ENCODE data around the gene LZTS2. TPM values are rescaled to one million over a fixed set of nuclear protein-coding genes. Genes with fewer than 3 reads are reported as not detected.

The LZTS2 gene
- polyA plus RNA-seq, 1 of the 3 experiments (the other 2 are of a cell fraction), result 50.6 TPM

DNA sequence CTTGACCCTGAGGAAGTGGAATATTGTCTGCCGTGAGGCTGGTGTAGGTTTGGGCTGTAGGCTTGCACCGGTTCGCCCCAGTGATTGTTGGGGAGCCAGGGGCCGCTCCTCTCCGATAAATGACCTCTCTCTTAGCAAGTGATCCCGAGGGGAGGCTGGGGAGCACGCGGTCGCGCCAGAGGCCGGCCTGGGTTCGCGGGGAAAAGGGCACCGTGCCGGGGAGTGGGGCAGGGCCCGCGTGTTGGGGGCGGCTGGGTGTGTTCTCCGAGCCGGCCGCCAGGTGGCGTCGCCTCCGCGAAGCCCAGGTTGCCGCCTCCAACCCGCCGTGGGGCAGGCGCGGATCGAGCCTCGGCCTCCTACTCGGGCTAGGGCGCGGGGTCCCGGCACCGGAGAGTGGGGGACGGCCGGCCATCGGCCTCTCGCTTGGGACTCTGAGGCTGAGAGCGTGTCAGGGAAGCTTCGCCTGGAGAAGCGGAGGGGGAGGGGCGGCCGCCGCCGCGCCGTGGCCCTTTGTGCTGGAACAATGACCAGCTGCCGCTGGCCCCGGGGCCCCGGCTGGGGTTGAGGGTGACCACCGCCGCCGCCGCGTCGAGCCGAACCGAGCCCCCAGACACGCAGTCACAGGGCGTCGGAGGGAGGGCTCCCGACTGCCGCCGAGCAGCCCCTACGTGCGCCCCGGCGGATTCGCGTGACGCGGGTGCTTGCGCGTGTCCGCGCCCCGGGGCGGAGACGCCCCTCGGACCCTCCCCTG is 442 bp upstream of the LZTS2 start:
- WGBS (ENCODE audit: low lambda C conversion rate), result 0% methylated on average over 1 of the region's 83 CpGs
- H3K36me3 ChIP-seq (replicated peaks in 1 of 2; ENCODE audit: control insufficient read depth in 1 of 2, insufficient read depth in 2 of 2, low read length in 1 of 2), result peaks cover 23 to 28% of the 10 kb centered on the region in 2 experiments
- peak; percentile 93 for DNase-seq
- peak overlapping the region; percentile 97 for H3K4me2 ChIP-seq
- H3K9ac ChIP-seq, result peak overlapping the region; percentile 99
- peaks cover 20 to 37% of the 10 kb centered on the region in 2 experiments; a peak in 3 of 4 replicates for H3K4me1 ChIP-seq (ENCODE audit: control insufficient read depth in 1 of 2, insufficient read depth in 2 of 2, low read depth in 1 of 2, low read length in 1 of 2)
- H4K20me1 ChIP-seq (ENCODE audit: insufficient read depth), result peaks cover 28% of the 10 kb centered on the region
- H3K27me3 ChIP-seq (ENCODE audit: insufficient read depth), result no peaks in the 10 kb centered on the region
- ChIA-PET CTCF (interaction anchor here (0.7 to 24.5 kb wide), 19 partner anchors 10 to 147 kb away, joined by 3 to 443 read pairs (median 3); partner anchors contain the start of genes KAZALD1, MRPL43, PDZD7 and SEMA4G), POLR2A (interaction anchor here (0.8 to 2.2 kb wide), 6 partner anchors 9 to 42 kb away, joined by 3 to 8 read pairs (median 4); partner anchors contain the start of genes PDZD7 and SFXN3)
- peaks cover 37% of the 10 kb centered on the region for H3F3A ChIP-seq (replicated peaks; ENCODE audit: insufficient read depth)
- H2AFZ ChIP-seq (ENCODE audit: low read depth), result 0 out of 2 replicates have a peak overlapping the region, but pooled peaks have one; percentile 72
- H3K9me3 ChIP-seq, result no peaks in the 10 kb centered on the region
- H3K9me2 ChIP-seq, result no peaks in the 10 kb centered on the region
- H3K27ac ChIP-seq (ENCODE audit: low read depth in 2 of 2, low read length in 1 of 2), result peak overlapping the region; percentile 98 to 99
- H3K79me2 ChIP-seq (ENCODE audit: insufficient read depth), result peaks cover 58% of the 10 kb centered on the region
- peak overlapping the region; percentile 66 to 90 for H3K4me3 ChIP-seq (ENCODE audit: low read depth in 2 of 2, low read length in 1 of 2)
- TF ChIP-seq USF2 (IDR thresholded peaks at IDR 0.05; ENCODE audit: borderline replicate concordance, low read depth, low read length), result no peak
- no peak for TF ChIP-seq FOSL2 (IDR thresholded peaks at IDR 0.05; ENCODE audit: borderline replicate concordance, low read depth)
- no peak for TF ChIP-seq RFX5 (IDR thresholded peaks at IDR 0.05; ENCODE audit: low read length)
- TF ChIP-seq, protein P1, sequence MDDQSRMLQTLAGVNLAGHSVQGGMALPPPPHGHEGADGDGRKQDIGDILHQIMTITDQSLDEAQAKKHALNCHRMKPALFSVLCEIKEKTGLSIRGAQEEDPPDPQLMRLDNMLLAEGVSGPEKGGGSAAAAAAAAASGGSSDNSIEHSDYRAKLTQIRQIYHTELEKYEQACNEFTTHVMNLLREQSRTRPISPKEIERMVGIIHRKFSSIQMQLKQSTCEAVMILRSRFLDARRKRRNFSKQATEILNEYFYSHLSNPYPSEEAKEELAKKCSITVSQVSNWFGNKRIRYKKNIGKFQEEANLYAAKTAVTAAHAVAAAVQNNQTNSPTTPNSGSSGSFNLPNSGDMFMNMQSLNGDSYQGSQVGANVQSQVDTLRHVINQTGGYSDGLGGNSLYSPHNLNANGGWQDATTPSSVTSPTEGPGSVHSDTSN (IDR thresholded peaks at IDR 0.05), result no peak
- TF ChIP-seq EP300 (IDR thresholded peaks at IDR 0.05; ENCODE audit: borderline replicate concordance in 1 of 2, low read depth in 1 of 2, low read length in 1 of 2), result no peak; a peak in 1 of 4 replicates
- peak; percentile 21; the same call in 1 of the 2 replicates for TF ChIP-seq POLR2AphosphoS5 (IDR thresholded peaks at IDR 0.05; ENCODE audit: low read depth, low read length)
- peak; percentile 43 for TF ChIP-seq CHD2 (IDR thresholded peaks at IDR 0.05; ENCODE audit: low read length, partially characterized antibody)
- no peak; the same call in 1 of the 2 replicates for TF ChIP-seq MAX (IDR thresholded peaks at IDR 0.05; ENCODE audit: low read depth)
- TF ChIP-seq TAF1 (IDR thresholded peaks at IDR 0.05; ENCODE audit: borderline replicate concordance, low read depth, low read length), result no peak
- peak; percentile 70; the same call in 1 of the 2 replicates for TF ChIP-seq SIN3A (IDR thresholded peaks at IDR 0.05; ENCODE audit: borderline replicate concordance, low read depth, low read length)
- no peak for TF ChIP-seq YY1 (IDR thresholded peaks at IDR 0.05; ENCODE audit: low read depth)
- TF ChIP-seq SMC3 (IDR thresholded peaks at IDR 0.05; ENCODE audit: low read depth, low read length), result peak; percentile 57; the same call in 1 of the 2 replicates
- TF ChIP-seq ZBTB33 (IDR thresholded peaks at IDR 0.05; ENCODE audit: borderline replicate concordance, low read depth), result no peak
- TF ChIP-seq RAD21 (IDR thresholded peaks at IDR 0.05; ENCODE audit: low read length), result peak; percentile 52
- TF ChIP-seq JUND (IDR thresholded peaks at IDR 0.05), result no peak
- TF ChIP-seq USF1 (IDR thresholded peaks at IDR 0.05; ENCODE audit: borderline replicate concordance, low read depth), result no peak
- TF ChIP-seq NFIC (IDR thresholded peaks at IDR 0.05; ENCODE audit: borderline replicate concordance), result no peak
- no peak for TF ChIP-seq MEF2A (IDR thresholded peaks at IDR 0.05; ENCODE audit: borderline replicate concordance, low read depth)
- TF ChIP-seq IRF3 (IDR thresholded peaks at IDR 0.05; ENCODE audit: low read depth, low read length), result no peak
- TF ChIP-seq MXI1 (IDR thresholded peaks at IDR 0.05; ENCODE audit: low read depth, low read length), result peak; percentile 67
- TF ChIP-seq GATA2 (CRISPR knock-in tag; IDR thresholded peaks at IDR 0.05), result no peak
- TF ChIP-seq TCF12 (IDR thresholded peaks at IDR 0.05), result no peak
- TF ChIP-seq FOXJ3 (CRISPR knock-in tag; IDR thresholded peaks at IDR 0.05), result no peak
- TF ChIP-seq, protein P2, sequence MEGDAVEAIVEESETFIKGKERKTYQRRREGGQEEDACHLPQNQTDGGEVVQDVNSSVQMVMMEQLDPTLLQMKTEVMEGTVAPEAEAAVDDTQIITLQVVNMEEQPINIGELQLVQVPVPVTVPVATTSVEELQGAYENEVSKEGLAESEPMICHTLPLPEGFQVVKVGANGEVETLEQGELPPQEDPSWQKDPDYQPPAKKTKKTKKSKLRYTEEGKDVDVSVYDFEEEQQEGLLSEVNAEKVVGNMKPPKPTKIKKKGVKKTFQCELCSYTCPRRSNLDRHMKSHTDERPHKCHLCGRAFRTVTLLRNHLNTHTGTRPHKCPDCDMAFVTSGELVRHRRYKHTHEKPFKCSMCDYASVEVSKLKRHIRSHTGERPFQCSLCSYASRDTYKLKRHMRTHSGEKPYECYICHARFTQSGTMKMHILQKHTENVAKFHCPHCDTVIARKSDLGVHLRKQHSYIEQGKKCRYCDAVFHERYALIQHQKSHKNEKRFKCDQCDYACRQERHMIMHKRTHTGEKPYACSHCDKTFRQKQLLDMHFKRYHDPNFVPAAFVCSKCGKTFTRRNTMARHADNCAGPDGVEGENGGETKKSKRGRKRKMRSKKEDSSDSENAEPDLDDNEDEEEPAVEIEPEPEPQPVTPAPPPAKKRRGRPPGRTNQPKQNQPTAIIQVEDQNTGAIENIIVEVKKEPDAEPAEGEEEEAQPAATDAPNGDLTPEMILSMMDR (IDR thresholded peaks at IDR 0.05), result peak; percentile 77
- TF ChIP-seq FOXM1 (IDR thresholded peaks at IDR 0.05; ENCODE audit: low read depth), result no peak

Data from SK-N-SH (cell line).